Measurements from ENCODE around the gene CD200R1L. TPM values are rescaled to one million over a fixed set of nuclear protein-coding genes. Genes with fewer than 3 reads are reported as not detected.

CD200R1L gene
- polyA plus RNA-seq, 1 of the 3 experiments (the other 2 are of a cell fraction): not detected

DNA sequence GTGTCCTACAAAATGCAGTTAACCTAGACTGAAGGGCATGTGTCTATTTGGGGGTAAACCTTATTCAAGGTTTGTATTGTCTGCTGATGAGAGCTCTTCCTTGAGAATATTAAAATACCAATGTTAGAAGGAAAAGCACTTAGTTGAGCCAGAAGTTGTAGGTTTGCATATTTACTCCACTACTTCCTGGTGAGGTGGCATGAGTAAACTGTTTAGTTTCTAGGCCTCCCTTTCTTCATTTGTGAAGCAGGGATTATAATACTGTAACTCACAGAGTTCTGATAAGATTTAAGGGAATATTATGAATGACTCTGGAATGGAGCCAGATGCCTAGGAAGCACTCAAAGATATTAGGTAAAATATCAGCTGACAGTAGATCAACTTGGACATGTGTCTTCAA, 46.7 kb downstream of the CD200R1L start:
- no peak for DNase-seq
- no peak overlapping the region for H3K9ac ChIP-seq
- H3K36me3 ChIP-seq (replicated peaks in 1 of 2; ENCODE audit: control insufficient read depth in 1 of 2, insufficient read depth in 2 of 2, low read length in 1 of 2): no peaks in the 10 kb centered on the region
- no peaks in the 10 kb centered on the region for H4K20me1 ChIP-seq (ENCODE audit: insufficient read depth)
- ChIA-PET POLR2A (no interaction called here), CTCF (interaction anchor here (0.6 to 0.9 kb wide), 2 partner anchors 14 to 1336 kb away, joined by 3 read pairs; no protein-coding TSS in a partner anchor)
- H3K4me2 ChIP-seq: no peak overlapping the region
- H3K27ac ChIP-seq (ENCODE audit: low read depth in 2 of 2, low read length in 1 of 2): no peak overlapping the region
- H3K4me3 ChIP-seq (ENCODE audit: low read depth in 2 of 2, low read length in 1 of 2): no peak overlapping the region
- H3K9me3 ChIP-seq: no peaks in the 10 kb centered on the region
- H3K9me2 ChIP-seq: no peaks in the 10 kb centered on the region
- H3K27me3 ChIP-seq (ENCODE audit: insufficient read depth): no peaks in the 10 kb centered on the region
- H2AFZ ChIP-seq (ENCODE audit: low read depth): no peak overlapping the region
- no peaks in the 10 kb centered on the region; a peak in 1 of 4 replicates for H3K4me1 ChIP-seq (ENCODE audit: control insufficient read depth in 1 of 2, insufficient read depth in 2 of 2, low read depth in 1 of 2, low read length in 1 of 2)
- TF ChIP-seq SIN3A (IDR thresholded peaks at IDR 0.05; ENCODE audit: borderline replicate concordance, low read depth, low read length): no peak
- TF ChIP-seq, protein P1, sequence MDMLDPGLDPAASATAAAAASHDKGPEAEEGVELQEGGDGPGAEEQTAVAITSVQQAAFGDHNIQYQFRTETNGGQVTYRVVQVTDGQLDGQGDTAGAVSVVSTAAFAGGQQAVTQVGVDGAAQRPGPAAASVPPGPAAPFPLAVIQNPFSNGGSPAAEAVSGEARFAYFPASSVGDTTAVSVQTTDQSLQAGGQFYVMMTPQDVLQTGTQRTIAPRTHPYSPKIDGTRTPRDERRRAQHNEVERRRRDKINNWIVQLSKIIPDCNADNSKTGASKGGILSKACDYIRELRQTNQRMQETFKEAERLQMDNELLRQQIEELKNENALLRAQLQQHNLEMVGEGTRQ (IDR thresholded peaks at IDR 0.05; ENCODE audit: borderline replicate concordance, low read depth, low read length): no peak
- no peak for TF ChIP-seq YY1 (IDR thresholded peaks at IDR 0.05; ENCODE audit: low read depth)
- TF ChIP-seq RCOR1 (IDR thresholded peaks at IDR 0.05; ENCODE audit: low read length): no peak
- TF ChIP-seq TCF12 (IDR thresholded peaks at IDR 0.05): no peak
- no peak for TF ChIP-seq CHD2 (IDR thresholded peaks at IDR 0.05; ENCODE audit: low read length, partially characterized antibody)
- TF ChIP-seq ELF1 (IDR thresholded peaks at IDR 0.05): no peak
- no peak for TF ChIP-seq TEAD4 (IDR thresholded peaks at IDR 0.05; ENCODE audit: borderline replicate concordance, insufficient read depth)
- TF ChIP-seq FOSL2 (IDR thresholded peaks at IDR 0.05; ENCODE audit: borderline replicate concordance, low read depth): no peak
- H3F3A ChIP-seq (replicated peaks; ENCODE audit: insufficient read depth): no peaks in the 10 kb centered on the region
- H3K79me2 ChIP-seq (ENCODE audit: insufficient read depth): no peaks in the 10 kb centered on the region

DNA sequence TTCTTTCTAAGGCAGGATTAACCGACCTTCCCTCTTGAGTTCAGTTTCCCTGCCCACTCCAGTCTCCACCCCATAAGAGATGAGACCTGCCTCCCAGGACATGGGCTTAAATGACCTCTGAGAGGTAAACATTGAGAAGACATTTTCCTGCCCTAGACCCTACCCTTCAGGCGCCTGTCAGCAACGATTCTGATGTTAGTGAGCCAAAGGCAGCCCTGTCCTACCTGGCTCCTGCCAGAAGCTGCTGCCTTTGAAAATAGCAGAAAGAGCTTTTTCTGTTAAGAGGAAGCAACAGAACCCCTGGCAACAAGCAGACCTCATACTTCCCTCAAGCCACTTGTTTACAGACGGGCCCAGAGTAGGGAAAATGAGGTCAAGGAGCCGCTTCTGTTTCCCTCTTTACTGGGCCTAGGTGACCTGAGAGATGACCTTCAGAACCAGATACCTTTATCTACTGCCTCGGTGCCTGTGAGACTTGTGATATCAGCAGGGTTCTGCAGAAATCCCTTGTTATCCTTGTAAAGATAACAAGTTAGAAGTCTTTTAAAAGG, 52.0 kb downstream of the CD200R1L start:
- Histone ChIP-seq H3K9me2 (no peaks in the 10 kb centered on the region), H3K9ac (no peak overlapping the region), H3K79me2 (ENCODE audit: insufficient read depth) (no peaks in the 10 kb centered on the region), H3K4me3 (ENCODE audit: low read depth in 2 of 2, low read length in 1 of 2) (no peak overlapping the region), H3F3A (replicated peaks; ENCODE audit: insufficient read depth) (no peaks in the 10 kb centered on the region), H3K36me3 (replicated peaks in 1 of 2; ENCODE audit: control insufficient read depth in 1 of 2, insufficient read depth in 2 of 2, low read length in 1 of 2) (no peaks in the 10 kb centered on the region), H3K4me2 (no peak overlapping the region), H3K27ac (ENCODE audit: low read depth in 2 of 2, low read length in 1 of 2) (peak overlapping the region in 1 of 2 experiments; percentile 43; a peak in 1 of 4 replicates), H3K9me3 (no peaks in the 10 kb centered on the region), H2AFZ (ENCODE audit: low read depth) (no peak overlapping the region), H3K27me3 (ENCODE audit: insufficient read depth) (no peaks in the 10 kb centered on the region), H4K20me1 (ENCODE audit: insufficient read depth) (no peaks in the 10 kb centered on the region), H3K4me1 (ENCODE audit: control insufficient read depth in 1 of 2, insufficient read depth in 2 of 2, low read depth in 1 of 2, low read length in 1 of 2) (peaks cover 12% of the 10 kb centered on the region in 2 experiments; a peak in 3 of 4 replicates)
- ChIA-PET CTCF (interaction anchor here (0.9 to 1.9 kb wide), 2 partner anchors 151 to 184 kb away, joined by 3 to 5 read pairs; no protein-coding TSS in a partner anchor), POLR2A (no interaction called here)
- no peak for DNase-seq
- TF ChIP-seq ELF1 (IDR thresholded peaks at IDR 0.05) (no peak), JUND (IDR thresholded peaks at IDR 0.05) (no peak), FOXJ3 (CRISPR knock-in tag; IDR thresholded peaks at IDR 0.05) (no peak), EP300 (IDR thresholded peaks at IDR 0.05; ENCODE audit: borderline replicate concordance in 1 of 2, low read depth in 1 of 2, low read length in 1 of 2) (no peak), FOXM1 (IDR thresholded peaks at IDR 0.05; ENCODE audit: low read depth) (no peak), RXRA (IDR thresholded peaks at IDR 0.05; ENCODE audit: borderline replicate concordance, low read depth) (no peak), TAF1 (IDR thresholded peaks at IDR 0.05; ENCODE audit: borderline replicate concordance, low read depth, low read length) (no peak), RAD21 (IDR thresholded peaks at IDR 0.05; ENCODE audit: low read length) (no peak), NFIC (IDR thresholded peaks at IDR 0.05; ENCODE audit: borderline replicate concordance) (no peak), CHD2 (IDR thresholded peaks at IDR 0.05; ENCODE audit: low read length, partially characterized antibody) (no peak), EZH2phosphoT487 (IDR thresholded peaks at IDR 0.05; ENCODE audit: borderline replicate concordance, low read depth) (no peak)
- TF ChIP-seq, protein P1 (IDR thresholded peaks at IDR 0.05; ENCODE audit: borderline replicate concordance, low read depth, low read length): no peak
- TF ChIP-seq, protein P2, sequence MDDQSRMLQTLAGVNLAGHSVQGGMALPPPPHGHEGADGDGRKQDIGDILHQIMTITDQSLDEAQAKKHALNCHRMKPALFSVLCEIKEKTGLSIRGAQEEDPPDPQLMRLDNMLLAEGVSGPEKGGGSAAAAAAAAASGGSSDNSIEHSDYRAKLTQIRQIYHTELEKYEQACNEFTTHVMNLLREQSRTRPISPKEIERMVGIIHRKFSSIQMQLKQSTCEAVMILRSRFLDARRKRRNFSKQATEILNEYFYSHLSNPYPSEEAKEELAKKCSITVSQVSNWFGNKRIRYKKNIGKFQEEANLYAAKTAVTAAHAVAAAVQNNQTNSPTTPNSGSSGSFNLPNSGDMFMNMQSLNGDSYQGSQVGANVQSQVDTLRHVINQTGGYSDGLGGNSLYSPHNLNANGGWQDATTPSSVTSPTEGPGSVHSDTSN (IDR thresholded peaks at IDR 0.05): no peak
- TF ChIP-seq, protein P3, sequence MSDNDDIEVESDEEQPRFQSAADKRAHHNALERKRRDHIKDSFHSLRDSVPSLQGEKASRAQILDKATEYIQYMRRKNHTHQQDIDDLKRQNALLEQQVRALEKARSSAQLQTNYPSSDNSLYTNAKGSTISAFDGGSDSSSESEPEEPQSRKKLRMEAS (IDR thresholded peaks at IDR 0.05; ENCODE audit: low read depth): no peak
- 85% methylated on average over 6 of the region's 6 CpGs for WGBS (ENCODE audit: low lambda C conversion rate)
